Mucosa of descending colon (tissue), 3 donors: ENCODE measurements around the gene PPDPF. TPM values are rescaled to one million over a fixed set of nuclear protein-coding genes. Genes with fewer than 3 reads are reported as not detected.

Source experiments
- ATAC-seq: fragments of 200-7000 bp; cut with Tn5 transposase; one replicate; pipeline ENCODE4 v1.9.1; 2020; ENCODE audit warnings: mild to moderate bottlenecking, moderate library complexity
- DNase-seq, 3 donors: peaks; one replicate each; pipeline ENCODE4 v3.0.0-alpha.2; 2020
- H3K36me3 ChIP-seq: fragments of 200-600 bp; one replicate; pipeline ENCODE4 v1.8.0; 2021; ENCODE audit warnings: low read depth, mild to moderate bottlenecking
- H3K4me1 ChIP-seq: fragments of 200-600 bp; one replicate; pipeline ENCODE4 v1.8.0; 2021; ENCODE audit warnings: low read depth, mild to moderate bottlenecking
- H3K4me3 ChIP-seq: fragments of 200-600 bp; one replicate; pipeline ENCODE4 v1.8.0; 2021; ENCODE audit warnings: mild to moderate bottlenecking
- H3K9me3 ChIP-seq: fragments of 200-600 bp; one replicate; pipeline ENCODE4 v1.8.0; 2021; ENCODE audit warnings: mild to moderate bottlenecking
- intact Hi-C, 2 donors: fragments of 100-400 bp; cut with DNase I in 1 of 2; cut with micrococcal nuclease in 1 of 2; formaldehyde crosslinking; loops; one replicate each; pipeline versions ENCODE4 v1.11.0 to v1.11.1; 2022; cut with DNase I, micrococcal nuclease
- total RNA-seq, 3 donors: library from RNA; stranded (reverse); fragmentation: NEBNext Ultra II Directional in 2 of 3; extraction: Animal tissue kit (Norgen Biotek cat#: 25700) in 2 of 3; gene quantifications; one replicate each; pipeline versions ENCODE4 v1.2.1 to v1.2.4, GENCODE V29; 2021 to 2023
- TF ChIP-seq, protein P1 (sequence below): fragments of 200-600 bp; IDR thresholded peaks from one replicate; pipeline ENCODE4 v1.8.0; 2022; ENCODE audit warnings: antibody characterized with exemption, mild to moderate bottlenecking
- donor health status: DM: no; HTN: no; CAD: no; lungs with moderate emphysema.
- donor health status: DM: no; HTN: no; CAD: no.
- donor health status: DM: no; HTN: yes; CAD: no.

PPDPF gene
- total RNA-seq, 3 donors from 2014 or later: 263 to 672 (median 537) TPM

DNA sequence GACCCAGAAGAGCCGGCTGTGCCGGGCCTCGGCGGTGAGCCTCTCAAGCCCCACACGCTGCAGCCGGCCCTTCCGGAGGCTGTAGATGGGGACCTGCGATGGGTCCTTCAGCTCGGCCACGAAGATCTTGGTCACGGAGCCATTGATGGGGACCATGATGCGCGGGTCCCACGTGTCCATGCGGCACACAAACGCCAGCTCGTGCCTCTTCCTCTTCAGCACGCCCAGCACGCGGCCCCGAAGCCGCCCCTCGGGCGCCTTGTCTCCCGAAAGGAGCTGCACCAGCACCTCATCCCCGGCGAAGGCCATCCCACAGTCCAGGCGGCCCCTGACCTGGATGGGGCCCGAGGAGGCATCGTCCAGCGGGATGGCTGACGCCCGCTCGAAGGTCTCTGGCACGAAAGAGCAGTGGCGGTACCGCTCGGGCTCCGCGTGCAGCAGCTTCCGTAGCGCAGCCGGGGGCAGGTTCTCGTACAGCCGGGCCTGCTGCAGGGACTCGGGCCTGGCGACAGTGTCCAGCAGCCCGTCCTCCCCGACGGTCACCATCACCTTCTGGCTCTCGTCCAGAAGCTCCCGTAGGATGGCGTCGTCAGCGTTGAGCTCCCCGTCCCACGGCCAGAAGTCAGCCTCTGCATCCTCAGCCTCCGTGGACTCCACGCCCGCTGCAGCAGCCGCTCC, 44.6 kb downstream of the PPDPF start:
- no peak for DNase-seq
- H3K36me3 ChIP-seq: no peaks in the 10 kb centered on the region
- intact Hi-C loops: no loop called here
- peaks cover 9% of the 10 kb centered on the region for H3K4me1 ChIP-seq
- no peak overlapping the region for H3K4me3 ChIP-seq
- no peak for ATAC-seq
- no peaks in the 10 kb centered on the region for H3K9me3 ChIP-seq
- TF ChIP-seq, protein P1, sequence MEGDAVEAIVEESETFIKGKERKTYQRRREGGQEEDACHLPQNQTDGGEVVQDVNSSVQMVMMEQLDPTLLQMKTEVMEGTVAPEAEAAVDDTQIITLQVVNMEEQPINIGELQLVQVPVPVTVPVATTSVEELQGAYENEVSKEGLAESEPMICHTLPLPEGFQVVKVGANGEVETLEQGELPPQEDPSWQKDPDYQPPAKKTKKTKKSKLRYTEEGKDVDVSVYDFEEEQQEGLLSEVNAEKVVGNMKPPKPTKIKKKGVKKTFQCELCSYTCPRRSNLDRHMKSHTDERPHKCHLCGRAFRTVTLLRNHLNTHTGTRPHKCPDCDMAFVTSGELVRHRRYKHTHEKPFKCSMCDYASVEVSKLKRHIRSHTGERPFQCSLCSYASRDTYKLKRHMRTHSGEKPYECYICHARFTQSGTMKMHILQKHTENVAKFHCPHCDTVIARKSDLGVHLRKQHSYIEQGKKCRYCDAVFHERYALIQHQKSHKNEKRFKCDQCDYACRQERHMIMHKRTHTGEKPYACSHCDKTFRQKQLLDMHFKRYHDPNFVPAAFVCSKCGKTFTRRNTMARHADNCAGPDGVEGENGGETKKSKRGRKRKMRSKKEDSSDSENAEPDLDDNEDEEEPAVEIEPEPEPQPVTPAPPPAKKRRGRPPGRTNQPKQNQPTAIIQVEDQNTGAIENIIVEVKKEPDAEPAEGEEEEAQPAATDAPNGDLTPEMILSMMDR: no peak

DNA sequence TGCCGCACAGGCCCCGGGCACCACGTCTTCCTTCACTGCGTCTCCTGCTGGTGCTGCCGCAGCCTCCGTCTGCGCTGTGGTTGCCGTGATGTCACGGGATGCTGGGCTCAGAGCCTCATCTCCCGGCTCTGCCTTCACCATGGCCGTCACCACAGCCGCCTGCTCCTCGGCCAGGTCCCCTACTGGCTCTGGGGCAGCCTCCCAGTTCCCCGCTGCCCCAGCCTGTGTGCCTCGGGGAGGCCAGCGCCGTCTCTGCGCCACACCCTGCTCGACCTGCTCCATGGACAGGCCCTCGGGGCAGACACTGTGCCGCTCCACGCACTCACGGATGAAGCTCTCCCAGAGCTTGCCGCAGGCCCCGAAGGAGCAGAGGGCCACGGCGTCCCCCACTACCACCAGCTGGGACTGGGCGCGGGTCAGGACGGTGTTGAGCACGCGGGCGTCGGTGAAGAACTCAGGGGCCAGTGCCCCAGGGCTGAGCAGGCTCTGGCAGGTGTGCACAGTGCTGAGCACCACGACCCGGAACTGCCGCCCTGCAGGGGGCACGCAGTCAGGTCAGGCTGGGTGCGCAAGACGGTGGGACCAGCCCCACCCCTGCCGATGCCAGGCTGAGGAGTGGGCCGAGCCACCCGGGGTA, 45.3 kb downstream of the PPDPF start:
- Histone ChIP-seq H3K36me3 (no peaks in the 10 kb centered on the region), H3K4me1 (peaks cover 9% of the 10 kb centered on the region), H3K9me3 (no peaks in the 10 kb centered on the region), H3K4me3 (no peak overlapping the region)
- TF ChIP-seq, protein P1: no peak
- DNase-seq: no peak
- intact Hi-C loops: no loop called here
- ATAC-seq: no peak

DNA sequence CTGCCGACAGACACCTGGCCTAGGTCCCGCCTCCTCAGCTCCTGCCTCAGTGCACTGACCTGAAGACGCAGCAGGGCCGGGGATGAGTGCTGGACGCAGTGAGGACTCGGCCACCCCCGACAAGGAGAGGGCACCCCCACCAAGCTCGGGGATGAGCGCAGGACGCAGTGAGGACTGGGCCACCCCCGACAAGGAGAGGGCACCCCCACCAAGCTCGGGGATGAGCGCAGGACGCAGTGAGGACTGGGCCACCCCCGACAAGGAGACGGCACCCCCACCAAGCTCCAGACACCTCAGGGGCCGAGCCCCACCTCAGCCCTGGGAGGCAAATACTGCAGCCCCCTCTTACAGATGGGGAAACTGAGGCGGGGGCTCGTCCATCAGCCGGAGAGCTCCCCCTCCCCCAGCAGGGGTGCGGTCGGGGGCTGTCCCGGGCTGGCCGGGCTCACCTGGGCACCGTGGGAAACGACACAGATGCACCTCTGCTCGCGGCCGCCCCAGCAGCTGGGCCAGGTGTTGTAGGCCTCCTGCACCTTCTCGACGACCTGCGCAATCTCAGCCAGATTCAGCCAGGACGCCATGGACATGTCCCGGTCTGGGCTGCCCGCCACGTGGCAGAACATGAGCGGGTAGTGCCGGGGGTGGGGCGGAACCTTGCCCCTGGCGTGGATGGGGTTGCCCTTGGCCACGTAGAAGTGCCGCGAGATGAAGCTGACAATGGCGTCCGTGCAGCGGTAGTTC, 46.0 kb downstream of the PPDPF start:
- H3K36me3 ChIP-seq: no peaks in the 10 kb centered on the region
- H3K9me3 ChIP-seq: no peaks in the 10 kb centered on the region
- no peak for ATAC-seq
- intact Hi-C loops: no loop called here
- peak in 1 of 3 donors; percentile 38 for DNase-seq
- H3K4me3 ChIP-seq: no peak overlapping the region
- TF ChIP-seq, protein P1: no peak
- H3K4me1 ChIP-seq: peaks cover 9% of the 10 kb centered on the region

DNA sequence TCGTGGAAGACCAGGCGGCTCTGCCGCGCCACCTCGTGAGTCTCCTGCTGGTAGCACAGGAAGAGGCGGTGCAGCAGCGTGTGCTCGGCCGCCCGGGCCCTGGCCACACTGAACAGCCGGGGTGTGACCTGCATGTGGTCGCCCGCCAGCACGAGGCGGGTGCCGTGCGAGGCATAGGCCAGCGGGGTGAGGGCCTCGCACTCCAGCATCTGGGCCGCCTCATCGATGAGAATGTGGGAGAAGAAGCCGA, 46.5 kb downstream of the PPDPF start:
- Histone ChIP-seq H3K9me3 (no peaks in the 10 kb centered on the region), H3K36me3 (no peaks in the 10 kb centered on the region), H3K4me3 (no peak overlapping the region), H3K4me1 (peaks cover 9% of the 10 kb centered on the region)
- peak in 1 of 3 donors; percentile 69 for DNase-seq
- TF ChIP-seq, protein P1: no peak
- peak; percentile 8 for ATAC-seq
- intact Hi-C loops: no loop called here

DNA sequence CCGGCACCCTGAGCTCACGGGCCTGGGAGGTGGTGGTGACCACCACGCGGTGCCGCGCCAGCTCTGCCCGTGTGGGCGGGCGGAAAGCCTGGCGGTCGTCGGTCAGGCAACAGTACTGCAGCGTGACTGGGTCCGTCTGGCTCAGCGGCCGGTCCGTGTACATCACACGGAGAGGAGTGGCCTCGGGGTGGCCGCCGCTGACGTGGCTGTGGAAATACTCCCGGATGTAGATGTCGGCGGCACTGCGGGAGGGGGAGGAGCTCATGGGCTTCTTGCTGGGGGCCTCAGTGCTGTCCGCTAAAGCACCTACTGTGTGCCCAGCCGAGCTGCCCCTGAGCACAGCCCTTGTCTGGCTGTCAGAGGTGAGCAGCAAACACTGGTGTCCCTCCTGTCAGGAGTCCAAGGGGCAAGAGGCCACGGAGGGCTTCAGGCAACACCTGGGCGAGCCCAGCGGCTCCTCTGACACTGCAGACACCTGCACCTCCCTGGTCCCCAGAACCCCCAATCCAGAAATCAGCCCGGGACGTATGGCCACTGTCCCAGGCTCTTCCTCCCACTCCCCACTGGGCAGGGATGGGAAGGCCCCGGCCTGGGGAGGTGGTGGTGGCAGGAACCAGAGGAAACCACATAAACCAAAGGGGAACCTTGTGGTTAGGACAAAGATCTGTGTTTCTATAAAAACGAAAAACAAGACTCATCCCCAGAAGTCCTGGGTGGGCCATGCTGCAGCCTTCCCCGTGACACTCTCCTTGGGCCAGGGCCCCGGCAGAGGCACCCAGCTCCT, 47.0 kb downstream of the PPDPF start:
- TF ChIP-seq, protein P1: no peak
- Histone ChIP-seq H3K4me1 (peaks cover 9% of the 10 kb centered on the region), H3K36me3 (no peaks in the 10 kb centered on the region), H3K9me3 (no peaks in the 10 kb centered on the region), H3K4me3 (no peak overlapping the region)
- DNase-seq (peak; percentile 51 to 88 (median 57)), ATAC-seq (peak; percentile 60)
- intact Hi-C loops: no loop called here
